Measurements from ENCODE around the gene C5orf24.
"Not testable (repeated sequence)": the region's sequence is repeated elsewhere in the genome, so short reads cannot be mapped to it uniquely, and the experiment has no call there.

C5orf24 gene

GRCh38 chr5:134864707-134865106 is 18.9 kb downstream of the C5orf24 start:
- no peak for DNase-seq

GRCh38 chr5:134873494-134873893 is 27.7 kb downstream of the C5orf24 start:
- DNase-seq: no peak

- peak; percentile 79 for DNase-seq
These were observed 28.4 kb downstream of the C5orf24 start, which contains the start of gene TXNDC15 for GRCh38 chr5:134873987-134874830. Gene TXNDC15 (plus strand): TSS chr5:134874371. CDS start chr5:134874428, 57 bp downstream.

GRCh38 chr5:134874831-134875655 is 29.3 kb downstream of the C5orf24 start:
- no peak for DNase-seq

GRCh38 chr5:134877159-134877558 is 31.4 kb downstream of the C5orf24 start:
- DNase-seq: no peak

- DNase-seq: no peak
These were observed 32.6 kb downstream of the C5orf24 start for GRCh38 chr5:134878403-134878802.

- no peak for DNase-seq
These were observed 33.7 kb downstream of the C5orf24 start for GRCh38 chr5:134879456-134879855.

GRCh38 chr5:134880937-134881336 is 35.2 kb downstream of the C5orf24 start:
- not testable (repeated sequence) for DNase-seq

GRCh38 chr5:134881711-134882110 is 35.9 kb downstream of the C5orf24 start:
- not testable (repeated sequence) for DNase-seq

- DNase-seq: no peak
These were observed 41.9 kb downstream of the C5orf24 start for GRCh38 chr5:134887593-134888159.

- DNase-seq: no peak
These were observed 43.6 kb downstream of the C5orf24 start for GRCh38 chr5:134889335-134889734.

GRCh38 chr5:134891473-134891872 is 45.7 kb downstream of the C5orf24 start:
- no peak for DNase-seq

GRCh38 chr5:134892282-134892681 is 46.5 kb downstream of the C5orf24 start:
- no peak for DNase-seq

GRCh38 chr5:134892926-134893325 is 47.2 kb downstream of the C5orf24 start:
- DNase-seq: no peak

GRCh38 chr5:134893748-134894505 is 48.2 kb downstream of the C5orf24 start:
- no peak for DNase-seq

- peak; percentile 50 for DNase-seq
These were observed 56.5 kb downstream of the C5orf24 start for GRCh38 chr5:134902071-134902801.

GRCh38 chr5:134904610-134905245 is 59.0 kb downstream of the C5orf24 start, which contains the start of gene PCBD2:
Gene PCBD2 (plus strand): TSS chr5:134905131. CDS start chr5:134905140, 9 bp downstream.
- peak; percentile 93 for DNase-seq

GRCh38 chr5:134905246-134905996 is 59.7 kb downstream of the C5orf24 start:
- DNase-seq: peak; percentile 49

GRCh38 chr5:134906811-134907210 is 61.0 kb downstream of the C5orf24 start:
- no peak for DNase-seq
